ENCODE data around the gene NAXD.

Gene NAXD

DNA sequence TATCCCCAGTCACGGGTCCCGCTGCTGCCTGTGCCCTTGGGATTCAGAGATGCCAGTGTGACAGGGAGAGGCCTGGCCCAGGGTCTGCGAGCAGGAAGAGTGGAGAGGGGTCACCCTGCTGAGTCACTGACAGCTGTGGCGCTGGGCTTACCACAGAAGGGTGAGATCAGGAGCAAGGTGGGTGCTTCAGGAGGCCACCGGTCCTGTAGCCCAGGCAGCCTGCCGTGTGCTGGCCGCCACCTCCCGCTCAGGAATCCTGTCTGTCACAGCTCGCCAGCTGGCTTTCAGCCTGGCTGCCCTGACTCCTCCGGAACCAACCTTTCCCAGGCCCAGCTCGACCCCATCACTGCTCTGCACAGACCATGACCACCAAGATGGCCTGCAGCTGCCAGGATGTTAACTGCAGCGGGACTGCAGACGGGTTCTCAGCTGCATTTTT, 25.3 kb downstream of the NAXD start:
- H3K4me3 ChIP-seq (ENCODE audit: low read depth, low read length): no peak overlapping the region
- TF ChIP-seq, protein P1, sequence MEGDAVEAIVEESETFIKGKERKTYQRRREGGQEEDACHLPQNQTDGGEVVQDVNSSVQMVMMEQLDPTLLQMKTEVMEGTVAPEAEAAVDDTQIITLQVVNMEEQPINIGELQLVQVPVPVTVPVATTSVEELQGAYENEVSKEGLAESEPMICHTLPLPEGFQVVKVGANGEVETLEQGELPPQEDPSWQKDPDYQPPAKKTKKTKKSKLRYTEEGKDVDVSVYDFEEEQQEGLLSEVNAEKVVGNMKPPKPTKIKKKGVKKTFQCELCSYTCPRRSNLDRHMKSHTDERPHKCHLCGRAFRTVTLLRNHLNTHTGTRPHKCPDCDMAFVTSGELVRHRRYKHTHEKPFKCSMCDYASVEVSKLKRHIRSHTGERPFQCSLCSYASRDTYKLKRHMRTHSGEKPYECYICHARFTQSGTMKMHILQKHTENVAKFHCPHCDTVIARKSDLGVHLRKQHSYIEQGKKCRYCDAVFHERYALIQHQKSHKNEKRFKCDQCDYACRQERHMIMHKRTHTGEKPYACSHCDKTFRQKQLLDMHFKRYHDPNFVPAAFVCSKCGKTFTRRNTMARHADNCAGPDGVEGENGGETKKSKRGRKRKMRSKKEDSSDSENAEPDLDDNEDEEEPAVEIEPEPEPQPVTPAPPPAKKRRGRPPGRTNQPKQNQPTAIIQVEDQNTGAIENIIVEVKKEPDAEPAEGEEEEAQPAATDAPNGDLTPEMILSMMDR (IDR thresholded peaks at IDR 0.05; ENCODE audit: low read depth, low read length): no peak

DNA sequence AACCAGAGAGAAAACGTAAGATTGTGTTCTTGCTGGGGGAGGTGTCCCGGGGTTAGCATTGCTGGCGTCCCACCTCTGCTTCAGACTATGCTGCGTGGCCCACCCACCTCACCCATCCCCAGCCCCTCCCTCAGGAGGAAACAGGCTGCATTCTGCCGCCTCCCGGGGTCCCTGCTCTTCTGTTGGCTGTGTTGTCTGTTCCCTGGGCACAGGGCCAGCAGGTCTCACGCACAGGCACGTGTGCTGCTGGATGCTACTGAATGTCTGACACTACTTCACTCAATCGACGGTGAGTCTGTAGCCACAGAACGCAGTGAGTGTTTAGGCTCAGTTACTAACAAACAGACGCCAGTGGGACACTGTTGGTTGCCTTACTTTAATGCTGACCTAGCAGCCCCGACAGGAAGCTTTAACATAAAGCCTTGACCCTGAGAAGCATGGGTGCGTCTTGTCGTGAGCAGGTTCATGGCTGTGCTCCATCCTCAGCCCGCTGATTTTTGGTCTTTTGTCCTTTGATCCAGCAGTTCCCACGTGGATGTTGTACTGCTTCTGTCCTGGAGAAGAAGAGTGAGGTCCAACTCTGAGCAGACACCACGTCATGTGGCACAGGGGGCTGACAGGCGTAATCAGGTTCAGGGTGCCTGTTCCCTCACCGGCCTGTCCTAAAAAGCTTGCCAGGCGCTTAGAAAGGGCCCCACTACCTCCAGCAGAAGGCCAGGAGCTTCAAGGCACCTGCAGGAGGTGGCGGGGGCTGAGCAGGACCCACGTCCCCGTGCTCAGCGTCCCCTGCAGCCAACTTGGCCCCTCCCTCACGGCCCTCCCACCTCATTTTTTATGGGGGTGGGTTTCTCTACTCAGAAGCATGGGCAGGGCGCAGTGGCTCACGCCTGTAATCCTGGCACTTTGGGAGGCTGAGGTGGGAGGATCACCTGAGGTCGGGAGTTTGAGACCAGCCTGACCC, 26.0 kb downstream of the NAXD start:
- H3K4me3 ChIP-seq (ENCODE audit: low read depth, low read length): no peak overlapping the region

GRCh38 chr13:110642291-110642981, 27.1 kb downstream of the NAXD start:
- TF ChIP-seq, protein P1 (IDR thresholded peaks at IDR 0.05; ENCODE audit: low read depth, low read length): no peak
- no peak overlapping the region for H3K4me3 ChIP-seq (ENCODE audit: low read depth, low read length)

More for the DNA sequence above, 26.0 kb downstream of the NAXD start:
- TF ChIP-seq, protein P1 (IDR thresholded peaks at IDR 0.05; ENCODE audit: low read depth, low read length): no peak

DNA sequence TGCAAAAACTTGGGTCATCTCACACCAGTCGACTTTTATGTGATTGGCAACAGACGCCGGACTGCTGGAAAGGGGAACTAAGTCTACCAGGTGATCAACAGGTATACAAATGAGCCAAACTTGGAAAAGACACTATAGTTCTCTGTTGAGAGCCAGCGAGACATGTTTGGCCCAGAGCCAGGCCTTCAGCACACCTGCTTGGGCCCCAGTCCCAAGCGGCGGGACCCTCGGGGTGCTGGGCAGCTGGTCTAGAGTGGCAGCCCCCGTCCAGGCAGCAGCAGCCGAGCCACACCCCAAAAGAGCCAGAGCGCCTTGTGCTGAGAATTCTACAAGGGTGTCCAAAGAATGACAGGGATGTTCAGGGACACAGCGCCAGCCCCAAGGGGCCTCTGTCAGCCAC, 28.0 kb downstream of the NAXD start:
- TF ChIP-seq, protein P1 (IDR thresholded peaks at IDR 0.05; ENCODE audit: low read depth, low read length): no peak
- no peak overlapping the region for H3K4me3 ChIP-seq (ENCODE audit: low read depth, low read length)

DNA sequence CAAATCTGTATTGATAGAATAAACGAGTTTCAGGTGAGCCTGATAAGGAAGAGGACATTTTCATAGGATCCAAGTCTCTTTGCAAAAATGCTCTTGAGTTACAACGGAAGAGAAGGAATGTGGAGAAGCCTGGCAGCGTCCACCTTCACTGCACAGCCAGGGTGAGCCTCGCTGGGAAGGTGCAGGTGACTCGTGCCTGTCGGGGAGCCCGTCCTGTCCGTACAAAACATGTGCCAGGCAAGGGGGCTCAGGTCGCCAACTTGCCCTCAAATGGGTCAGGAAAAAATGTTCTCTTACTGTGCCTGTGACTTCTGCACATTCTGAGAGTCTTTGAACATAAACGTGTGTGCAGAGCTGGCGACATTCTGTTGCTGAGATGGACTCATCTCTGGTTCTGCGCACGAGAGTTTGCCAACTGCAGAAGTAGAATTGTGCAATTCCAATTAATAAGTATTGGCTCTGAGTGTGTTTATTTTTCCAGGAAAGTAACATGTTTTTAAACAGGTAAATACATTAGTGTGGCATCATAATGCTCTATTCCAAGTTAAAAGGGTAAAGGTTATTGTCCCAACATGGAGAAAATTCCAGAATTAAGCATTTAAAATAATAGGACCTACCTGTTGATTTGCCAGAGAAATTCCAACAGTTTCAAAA, 28.6 kb downstream of the NAXD start:
- TF ChIP-seq, protein P1 (IDR thresholded peaks at IDR 0.05; ENCODE audit: low read depth, low read length): no peak
- no peak overlapping the region for H3K4me3 ChIP-seq (ENCODE audit: low read depth, low read length)

- H3K4me3 ChIP-seq (ENCODE audit: low read depth, low read length): no peak overlapping the region
- TF ChIP-seq, protein P1 (IDR thresholded peaks at IDR 0.05; ENCODE audit: low read depth, low read length): no peak
These were observed 29.7 kb downstream of the NAXD start for GRCh38 chr13:110644892-110645521.

Data from WI38 (cell line).